GM18498 (cell line): ENCODE results near the gene FLG2.

Experiments
- ATAC-seq: cut with Tn5 transposase; IDR thresholded peaks from one replicate; pipeline ENCODE4 v1.9.1; 2021; ENCODE audit warnings: mild to moderate bottlenecking, moderate library complexity; ENCODE audit not compliant: unreplicated experiment

The FLG2 gene

DNA sequence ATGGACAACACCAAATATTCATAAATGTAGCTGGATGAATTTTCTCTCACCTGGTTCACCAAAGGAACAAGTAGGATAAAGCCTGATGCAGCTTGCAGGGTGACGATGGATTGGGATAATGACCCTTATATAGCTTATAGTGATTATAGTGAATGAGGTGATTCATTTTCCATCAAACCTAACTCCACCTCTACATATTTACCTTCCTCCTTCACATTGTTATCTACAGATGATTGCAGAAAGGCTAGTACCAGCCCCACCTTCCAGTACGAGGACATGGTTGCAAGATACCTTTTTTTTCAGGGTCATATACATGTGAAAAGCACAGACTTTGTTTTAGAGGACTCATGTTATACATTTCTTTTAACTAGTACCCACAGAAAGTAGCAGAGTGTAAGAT is at the start of gene FLG2:
FLG2 (minus strand) TSS at position 101 of the 400 bp plus-strand sequence. CDS start 1,122 bp downstream, outside the sequence.
- no peak for ATAC-seq

DNA sequence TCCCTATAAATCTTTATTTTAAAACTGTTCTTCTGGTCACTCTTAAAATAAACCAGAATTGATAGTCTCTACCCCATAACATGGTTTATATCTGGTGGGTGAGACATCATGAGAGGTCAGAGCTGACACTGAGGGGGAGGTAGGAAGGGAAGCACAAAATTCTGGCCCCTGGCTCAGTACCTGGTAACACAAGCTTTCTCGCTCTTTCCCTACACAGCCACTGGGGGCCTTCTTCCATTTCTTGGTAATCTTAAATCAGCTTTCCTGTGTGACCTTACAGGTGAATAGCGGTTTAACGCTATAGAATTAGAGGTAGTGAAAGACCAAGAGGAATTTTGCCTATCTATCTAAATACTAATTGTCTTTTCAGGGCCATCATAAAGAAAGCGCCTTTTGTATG is 48.9 kb upstream of the FLG2 start:
- ATAC-seq: no peak

DNA sequence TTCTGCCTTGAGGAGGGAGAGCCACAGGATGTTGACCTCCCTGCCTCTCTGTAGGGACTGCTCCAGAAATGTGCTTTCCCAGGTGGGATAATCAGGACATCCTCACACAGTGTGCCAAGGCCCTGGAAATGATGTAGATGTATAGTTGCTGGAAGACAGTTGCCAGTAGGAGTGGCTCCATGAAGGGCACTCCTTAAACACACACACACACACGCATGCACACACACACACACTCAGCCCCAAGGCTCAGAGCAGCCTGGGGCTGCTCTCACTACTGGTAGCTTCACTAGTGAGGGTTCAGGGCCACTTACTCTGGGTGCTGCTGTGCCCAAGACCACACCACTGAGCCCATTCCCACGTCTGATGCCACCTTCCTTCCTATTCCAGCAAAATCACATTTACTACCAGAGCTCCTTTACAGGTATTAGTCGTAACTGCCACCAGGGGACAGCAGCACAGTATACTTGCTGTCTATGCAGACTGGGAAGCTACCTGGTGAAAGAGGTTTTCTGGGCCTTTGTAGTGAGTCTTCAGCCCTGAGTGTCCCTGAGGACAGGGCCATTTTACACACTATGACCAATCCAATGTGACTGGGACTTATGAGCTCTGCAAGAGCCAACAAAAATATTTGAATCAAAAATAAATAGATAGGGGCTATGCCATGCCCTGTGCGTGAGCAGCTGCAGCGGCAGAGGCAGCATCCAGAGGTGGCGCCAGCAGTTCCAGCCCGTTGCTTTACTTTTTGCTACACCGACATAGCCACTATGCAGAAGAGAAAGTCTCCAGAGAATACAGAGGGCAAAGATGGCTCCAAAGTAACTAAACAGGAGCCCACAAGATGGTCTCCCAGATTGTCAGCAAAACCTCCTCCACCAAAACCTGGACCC is 39.2 kb upstream of the FLG2 start:
- ATAC-seq: no peak

DNA sequence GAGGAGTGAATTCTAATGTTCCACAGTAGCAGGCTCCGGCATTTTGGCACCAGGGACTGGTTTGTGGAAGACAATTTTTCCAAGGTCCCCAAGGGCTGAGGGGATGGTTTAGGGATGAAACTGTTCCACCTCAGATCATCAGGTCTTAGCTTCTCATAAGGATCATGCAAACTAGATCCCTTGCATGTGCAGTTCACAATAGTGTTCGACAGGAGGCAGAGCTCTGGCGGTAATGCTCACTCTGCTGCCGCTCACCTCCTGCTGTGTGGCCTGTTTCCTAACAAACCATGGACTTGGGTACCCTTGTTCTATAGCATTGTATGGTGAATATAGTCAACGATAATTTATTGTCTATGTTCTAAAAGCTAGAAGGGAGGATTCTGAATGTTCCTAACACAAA is 37.7 kb upstream of the FLG2 start:
- ATAC-seq: no peak

DNA sequence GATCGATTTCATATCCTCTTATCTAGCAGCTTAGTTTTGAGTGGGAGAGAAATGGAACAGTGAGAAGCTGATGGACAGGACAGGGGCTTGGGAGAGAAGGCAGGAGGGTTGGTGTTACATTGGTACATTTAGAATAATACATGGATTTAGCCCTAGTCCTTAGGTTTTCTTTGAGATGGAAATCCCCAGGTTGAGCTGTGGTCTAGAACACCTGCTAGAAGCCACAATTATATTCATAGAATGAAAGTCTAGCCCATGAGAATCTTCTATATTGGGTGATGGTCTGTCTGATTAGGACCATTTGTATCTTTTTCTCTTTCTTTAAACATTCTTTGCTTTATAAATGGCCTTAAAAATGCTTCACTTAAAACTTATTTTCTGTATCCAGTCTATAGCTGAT is 34.3 kb upstream of the FLG2 start:
- no peak for ATAC-seq

DNA sequence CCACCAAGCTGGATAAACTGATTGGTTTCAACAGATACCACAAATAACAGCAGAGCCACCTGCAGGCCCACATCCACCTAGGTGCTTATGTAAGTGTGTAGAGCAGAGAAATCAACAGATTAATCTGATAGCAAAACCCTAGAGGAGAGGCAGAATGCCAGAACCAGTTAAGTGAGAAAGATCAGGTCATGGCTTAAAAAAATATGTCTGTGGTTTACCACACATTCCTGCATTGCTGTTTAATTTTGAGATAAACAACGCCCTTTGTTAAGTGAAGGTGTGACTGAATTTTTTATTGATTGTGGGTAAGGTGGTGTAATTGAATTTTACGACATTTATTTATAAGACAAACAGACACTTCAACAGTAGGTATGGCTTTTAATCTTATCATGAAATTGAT is 33.1 kb upstream of the FLG2 start:
- ATAC-seq: no peak

DNA sequence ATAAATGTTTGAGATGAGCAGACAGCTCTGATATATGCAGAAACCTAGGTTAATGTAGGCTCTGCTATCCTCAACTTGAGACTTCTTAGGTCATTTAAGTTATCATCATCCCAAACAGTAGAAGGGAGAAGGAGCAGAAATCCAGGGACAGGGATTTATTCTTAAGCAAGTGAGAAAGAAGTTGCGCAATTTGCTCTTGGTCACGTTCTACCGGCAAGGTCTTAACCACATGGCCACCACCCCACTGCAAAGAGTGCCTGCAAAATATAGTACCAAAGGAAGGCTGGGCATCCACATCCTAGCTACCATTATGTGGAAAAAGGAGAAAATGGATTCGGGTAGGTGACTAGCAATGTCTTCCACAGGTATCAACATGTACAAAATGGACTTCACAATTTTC is 29.1 kb upstream of the FLG2 start:
- ATAC-seq: no peak

DNA sequence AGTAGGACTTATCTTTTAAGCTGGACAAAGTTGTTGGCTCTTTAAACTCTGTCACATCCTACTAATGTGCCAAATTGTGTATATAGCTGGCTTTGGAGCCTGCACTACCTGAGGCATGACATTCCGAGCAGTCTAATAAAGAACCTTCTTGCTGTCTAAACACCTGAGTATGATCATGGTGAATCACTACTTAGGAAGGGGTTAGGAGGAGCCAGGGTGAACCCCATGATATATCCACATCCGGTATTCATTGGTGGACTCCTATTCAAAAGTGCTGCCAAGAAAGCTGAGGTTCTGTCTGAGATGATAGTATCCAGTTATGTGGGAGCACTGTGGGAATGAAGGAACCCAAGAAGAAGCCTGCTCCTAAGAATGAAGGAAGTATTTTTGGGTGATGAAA is 27.1 kb upstream of the FLG2 start:
- no peak for ATAC-seq

DNA sequence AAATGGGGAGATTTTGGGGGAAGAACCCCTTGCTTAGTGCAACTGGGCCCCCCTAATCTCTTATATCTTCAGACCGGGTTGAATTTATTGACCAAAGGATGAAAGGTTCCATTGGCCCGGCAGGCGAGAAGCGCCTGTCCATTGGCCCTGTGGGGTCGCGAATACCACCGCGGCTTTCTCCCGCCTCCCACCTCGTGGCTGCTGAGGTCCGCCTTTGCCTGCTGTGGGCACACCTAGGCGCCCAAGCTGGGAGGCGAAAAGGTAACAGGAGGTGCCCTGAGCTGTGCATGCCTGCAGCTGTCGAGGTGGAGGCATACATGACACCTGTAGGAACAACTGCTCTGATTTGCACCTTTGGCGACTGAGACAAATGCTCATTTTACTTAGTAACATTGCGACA is 21.1 kb upstream of the FLG2 start:
- no peak for ATAC-seq

DNA sequence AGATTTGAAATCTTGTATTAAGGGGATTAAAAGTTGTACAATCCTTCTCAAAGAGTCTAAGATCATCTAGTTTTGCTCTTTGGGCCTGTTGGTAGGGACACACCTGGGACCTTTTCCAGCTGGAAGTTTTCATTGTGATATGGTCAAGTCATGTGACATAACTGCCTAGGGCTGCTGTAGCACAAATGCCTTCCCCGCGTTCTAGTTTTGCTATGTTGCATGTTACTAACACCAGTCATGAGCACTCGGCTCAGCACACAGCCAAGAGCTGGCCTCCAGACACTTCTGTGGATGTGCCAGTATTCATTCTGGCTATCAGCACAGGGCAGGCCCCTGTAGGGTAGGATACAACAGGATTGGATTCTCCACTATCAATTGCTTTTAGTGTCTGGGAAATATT is 14.6 kb upstream of the FLG2 start:
- no peak for ATAC-seq

DNA sequence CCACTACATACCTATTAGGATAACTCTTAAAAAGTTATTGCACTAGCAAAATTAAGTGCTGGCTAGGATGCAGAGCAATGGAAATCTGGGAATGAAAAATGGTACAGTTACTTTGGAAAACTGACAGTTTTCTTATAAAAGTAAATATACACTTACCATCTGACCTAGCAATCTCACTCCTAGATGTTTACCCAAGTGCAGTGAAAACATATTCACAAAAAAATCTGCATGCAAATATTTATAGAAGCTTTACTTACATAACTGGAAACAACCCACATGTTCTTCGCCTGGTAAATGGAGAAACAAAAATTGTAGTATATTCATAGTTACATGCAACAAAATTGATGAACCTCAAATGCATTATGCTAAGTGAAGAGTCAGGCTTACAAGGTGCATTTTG is 12.9 kb upstream of the FLG2 start:
- no peak for ATAC-seq

DNA sequence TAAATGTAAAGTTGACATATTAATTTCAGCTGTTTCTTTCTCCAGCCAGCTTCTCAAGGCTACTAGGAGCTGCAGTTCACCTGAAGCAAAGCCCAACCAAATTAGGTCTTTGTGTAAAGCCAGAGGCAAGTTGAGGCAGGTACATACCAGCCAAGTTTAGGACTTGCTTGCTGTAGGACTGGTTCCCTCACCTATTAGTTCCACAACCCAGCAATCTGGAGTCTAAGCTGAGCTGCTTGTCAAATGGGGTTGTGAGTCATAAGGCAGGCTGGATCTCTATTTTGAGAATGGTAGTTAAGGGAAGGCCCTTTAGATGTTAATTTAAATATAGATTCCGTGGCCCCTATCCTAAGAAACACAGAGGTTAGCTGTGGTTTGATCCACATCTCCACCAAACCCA is 7.6 kb upstream of the FLG2 start:
- no peak for ATAC-seq

DNA sequence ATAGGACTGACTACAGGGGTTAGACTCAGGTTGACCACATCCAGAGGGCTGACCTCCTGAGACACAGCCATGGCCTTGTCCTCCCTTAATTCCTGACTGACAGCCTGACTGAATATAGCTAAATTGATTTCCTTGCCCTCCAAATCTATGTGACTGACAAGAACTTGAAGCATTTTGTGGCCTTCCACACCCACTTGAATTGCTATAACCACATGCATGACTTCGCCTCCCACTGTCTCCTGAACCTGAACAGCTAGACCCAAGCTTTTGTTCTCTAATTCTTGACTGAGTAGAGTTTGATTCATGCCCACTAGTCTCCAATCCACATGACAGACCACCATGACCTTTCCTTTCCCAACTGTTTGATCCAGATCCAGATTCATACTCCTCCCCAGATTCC is 3.1 kb downstream of the FLG2 start:
- no peak for ATAC-seq

DNA sequence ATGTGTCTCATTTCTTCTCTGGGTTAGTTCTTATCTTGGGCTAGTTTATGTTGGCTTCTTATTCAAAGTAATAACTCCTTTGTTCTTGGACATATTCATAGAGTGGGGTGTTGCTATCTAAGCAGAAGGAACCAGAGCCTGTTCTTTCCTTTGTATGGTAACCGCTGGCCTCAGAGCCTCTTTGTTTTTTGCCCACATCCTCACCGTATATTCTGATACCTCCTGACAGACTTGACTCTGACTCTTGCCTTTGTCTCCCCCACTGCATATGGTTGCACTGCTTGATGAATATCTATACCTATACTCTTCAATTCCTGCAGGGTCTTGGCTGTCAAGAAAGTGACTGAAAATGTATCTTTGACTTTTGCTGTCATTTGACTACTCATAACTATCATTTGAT is 10.2 kb downstream of the FLG2 start:
- no peak for ATAC-seq

DNA sequence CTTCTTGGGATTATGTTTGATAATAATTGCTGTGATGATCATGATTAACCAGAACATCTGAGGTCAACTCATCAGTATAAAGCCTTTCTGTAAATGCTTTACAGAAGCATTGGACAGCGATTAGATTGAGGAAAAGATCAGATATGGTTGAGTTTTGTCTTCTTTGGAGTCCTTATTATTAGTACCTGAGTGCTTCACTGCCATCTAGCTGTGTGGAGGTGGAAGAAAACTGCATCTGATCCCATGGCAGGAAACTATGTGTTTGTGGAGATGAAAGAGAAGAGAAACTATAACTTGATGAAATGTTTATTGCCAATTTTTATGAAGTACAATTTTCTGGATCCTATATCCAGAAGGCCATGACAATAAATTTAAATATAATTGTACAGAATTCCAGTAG is 11.4 kb downstream of the FLG2 start:
- ATAC-seq: no peak

DNA sequence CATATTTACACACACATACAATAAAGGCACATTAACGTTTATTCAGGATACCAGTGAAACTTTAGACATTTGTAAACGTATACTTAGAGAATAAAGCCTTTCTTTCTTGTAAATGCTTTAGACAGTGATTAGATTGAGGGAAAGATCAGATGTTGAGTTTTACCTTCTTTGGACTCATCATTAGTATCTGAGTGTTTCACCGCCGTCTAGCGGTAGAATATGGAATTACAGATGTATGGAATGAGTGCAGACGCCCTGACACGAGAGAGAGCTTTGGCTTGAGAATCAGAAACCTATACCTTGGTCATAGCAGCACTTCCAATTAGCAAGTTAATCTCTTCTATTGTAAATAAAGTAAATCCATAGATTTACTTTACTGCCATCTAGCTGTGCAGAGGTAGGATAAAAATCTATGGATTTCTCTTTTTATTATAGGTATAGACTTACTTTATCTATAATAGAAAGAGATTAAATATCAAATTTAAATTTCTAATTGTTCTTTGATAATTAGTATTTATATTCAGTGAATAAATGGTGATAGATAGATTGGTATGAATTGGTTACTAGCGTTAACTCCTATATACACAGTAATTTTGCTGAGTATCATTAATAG is 12.6 kb downstream of the FLG2 start:
- ATAC-seq: peak; percentile 63

DNA sequence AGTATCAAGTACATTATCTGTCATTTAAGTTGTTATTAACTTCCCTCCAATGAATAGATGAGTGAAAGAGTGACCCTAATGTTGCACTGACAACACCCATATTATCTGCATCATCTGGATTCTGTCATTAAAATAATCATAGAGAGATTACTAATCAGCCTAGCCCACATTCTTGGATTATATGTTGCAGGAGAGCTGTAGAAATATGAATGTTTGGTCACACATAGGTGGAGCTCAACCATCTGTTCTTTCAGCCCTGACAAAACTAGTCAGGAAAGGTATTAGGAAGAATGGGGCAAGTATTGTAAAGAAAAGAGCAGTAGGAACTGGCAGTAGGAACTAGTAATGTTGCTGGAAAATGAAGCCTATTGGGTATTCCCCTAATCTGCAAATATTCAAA is 15.4 kb downstream of the FLG2 start:
- ATAC-seq: no peak

DNA sequence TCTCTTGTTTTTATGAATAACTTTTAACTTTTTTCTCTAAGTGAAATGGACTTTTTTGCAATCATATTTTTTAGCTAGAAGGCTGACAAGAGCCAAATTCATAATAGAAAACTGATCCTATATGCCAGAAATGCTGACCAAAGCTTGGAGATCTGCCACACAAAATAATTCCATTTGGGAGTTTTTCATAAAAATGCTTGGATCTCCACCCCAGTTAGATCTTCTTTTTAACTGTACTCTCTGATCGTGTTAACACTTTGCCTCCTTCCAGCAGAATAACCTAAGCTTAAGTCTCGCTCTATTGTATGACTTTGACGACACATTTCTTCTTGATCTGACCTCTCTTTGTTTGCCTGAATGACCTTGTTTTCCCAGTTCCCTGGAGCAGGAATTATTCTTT is 16.8 kb downstream of the FLG2 start:
- no peak for ATAC-seq

DNA sequence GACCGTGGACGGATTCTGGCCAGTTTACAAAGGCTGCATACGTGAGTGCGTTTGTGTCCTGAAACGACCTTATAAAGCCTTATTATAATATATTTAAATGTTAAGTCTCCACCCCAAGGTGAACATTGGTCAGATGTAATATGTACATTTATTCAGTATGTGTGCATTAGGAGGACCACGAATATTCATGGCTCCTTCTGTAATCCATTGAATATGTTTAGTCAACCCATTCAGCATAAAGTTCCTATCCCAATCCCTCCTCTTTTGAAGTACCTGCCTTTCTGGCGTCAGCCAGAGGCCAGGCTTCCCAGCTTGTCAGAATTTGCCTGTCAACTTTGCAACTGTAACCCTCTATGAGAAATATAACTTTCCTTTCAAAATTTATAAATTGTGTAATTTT is 24.4 kb downstream of the FLG2 start:
- ATAC-seq: no peak

DNA sequence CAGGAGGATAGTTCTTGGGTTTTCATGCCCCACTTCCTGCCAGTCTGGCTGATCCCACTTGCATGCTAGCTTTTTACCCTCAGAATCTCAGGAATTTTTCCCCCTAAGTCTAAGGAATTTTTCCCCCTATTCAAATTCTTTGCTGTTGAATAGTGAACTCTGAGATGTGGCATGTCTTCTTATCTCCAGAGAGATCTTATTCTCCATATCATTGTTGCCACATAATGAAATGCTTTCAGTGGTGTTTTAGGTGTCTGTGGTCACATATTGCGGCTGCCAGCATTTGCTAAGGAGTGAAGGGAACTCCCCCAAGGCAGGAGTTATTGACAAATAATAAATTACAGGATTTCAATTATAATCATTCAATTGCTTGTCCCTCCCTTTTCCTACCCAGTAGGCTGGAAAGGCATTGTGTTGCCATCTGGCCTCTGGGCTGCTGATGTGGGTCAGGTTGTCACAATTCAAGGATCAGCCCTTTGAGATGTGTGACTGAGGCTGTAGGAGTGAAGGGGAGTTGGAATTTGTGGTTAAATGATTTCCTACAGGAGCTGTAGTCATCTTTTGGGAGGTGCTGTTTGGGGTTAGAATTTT is 30.9 kb downstream of the FLG2 start:
- ATAC-seq: no peak

DNA sequence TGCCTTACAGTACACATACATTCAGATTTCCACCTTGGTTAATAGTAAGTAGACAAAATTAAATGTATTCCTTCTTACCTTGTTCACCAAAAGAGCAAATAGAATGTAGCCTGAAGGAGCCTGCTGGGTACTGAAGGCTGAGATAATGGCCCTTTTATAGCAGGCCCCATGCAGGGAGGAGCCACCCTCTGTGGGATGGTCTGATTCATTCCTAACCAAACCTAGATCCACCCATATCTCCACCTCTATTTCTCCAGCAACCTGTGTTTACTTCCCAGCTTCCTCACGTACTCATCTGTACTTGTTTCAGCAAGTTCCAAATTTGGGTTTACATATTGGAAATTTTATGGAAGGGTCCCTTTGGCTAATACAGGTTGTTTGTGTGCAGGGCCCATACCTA is 34.7 kb downstream of the FLG2 start, which contains the start of gene FLG:
FLG (minus strand) TSS at position 129 of the 400 bp plus-strand sequence. CDS start 9,783 bp downstream, outside the sequence.
- ATAC-seq: no peak

DNA sequence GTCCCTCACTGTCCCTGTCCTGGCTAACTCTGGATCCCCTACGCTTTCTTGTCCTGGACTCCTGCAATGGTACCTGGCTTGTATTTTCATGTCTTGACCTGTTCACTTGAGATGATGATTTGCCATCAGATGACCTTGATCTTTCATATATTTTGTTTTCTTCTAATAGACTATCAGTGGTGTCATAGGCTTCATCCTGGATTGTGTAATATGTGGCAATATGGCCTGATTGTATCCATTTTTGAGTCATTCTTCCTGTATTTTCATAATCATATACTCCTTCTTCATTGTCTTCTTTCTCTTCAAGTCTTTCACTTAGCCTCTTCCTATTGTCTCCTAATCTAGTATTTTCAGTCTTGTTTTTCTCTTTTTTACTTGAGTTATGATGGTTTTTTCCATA is 45.8 kb downstream of the FLG2 start:
- no peak for ATAC-seq
